ENCODE measurements around the gene SLC7A5. TPM values are rescaled to one million over a fixed set of nuclear protein-coding genes. Genes with fewer than 3 reads are reported as not detected.

The SLC7A5 gene
- total RNA-seq, 1 donor from 2014 or later, result 22.8 TPM

- intact Hi-C loops (cut with DNase I), result no loop called here
- TF ChIP-seq CTCF (IDR thresholded peaks at IDR 0.05) (no peak), POLR2A (IDR thresholded peaks at IDR 0.05) (no peak), POLR2AphosphoS5 (IDR thresholded peaks at IDR 0.05; ENCODE audit: insufficient read depth in 1 of 2, low read depth in 1 of 2) (no peak)
- Histone ChIP-seq H3K4me1 (peaks cover 62% of the 10 kb centered on the region), H3K36me3 (no peaks in the 10 kb centered on the region), H3K4me3 (no peak overlapping the region), H3K27me3 (no peaks in the 10 kb centered on the region), H3K27ac (no peak overlapping the region), H3K9me3 (no peaks in the 10 kb centered on the region)
- no peak for DNase-seq (ENCODE audit: extremely low spot score in 2 of 2)
Measured at GRCh38 chr16:87856791-87857228, 12.5 kb downstream of the SLC7A5 start.

- TF ChIP-seq POLR2A (IDR thresholded peaks at IDR 0.05), result peak in 1 of 2 donors; percentile 23
- TF ChIP-seq CTCF (IDR thresholded peaks at IDR 0.05), result no peak
- TF ChIP-seq POLR2AphosphoS5 (IDR thresholded peaks at IDR 0.05; ENCODE audit: insufficient read depth in 1 of 2, low read depth in 1 of 2), result peak in 1 of 2 donors; percentile 66
- no peaks in the 10 kb centered on the region for H3K27me3 ChIP-seq
- DNase-seq (ENCODE audit: extremely low spot score in 2 of 2), result no peak
- intact Hi-C loops (cut with DNase I), result no loop called here
- H3K4me1 ChIP-seq, result peaks cover 62% of the 10 kb centered on the region
- H3K4me3 ChIP-seq, result no peak overlapping the region
- no peaks in the 10 kb centered on the region for H3K9me3 ChIP-seq
- peak overlapping the region; percentile 60 for H3K27ac ChIP-seq
- H3K36me3 ChIP-seq, result no peaks in the 10 kb centered on the region
Measured at GRCh38 chr16:87855852-87856715, 13.2 kb downstream of the SLC7A5 start.

- intact Hi-C loops (cut with DNase I), result no loop called here
- DNase-seq (ENCODE audit: extremely low spot score in 2 of 2), result no peak
- H3K9me3 ChIP-seq, result no peaks in the 10 kb centered on the region
- H3K36me3 ChIP-seq, result no peaks in the 10 kb centered on the region
- TF ChIP-seq POLR2A (IDR thresholded peaks at IDR 0.05), result no peak
- no peak for TF ChIP-seq CTCF (IDR thresholded peaks at IDR 0.05)
- no peak for TF ChIP-seq POLR2AphosphoS5 (IDR thresholded peaks at IDR 0.05; ENCODE audit: insufficient read depth in 1 of 2, low read depth in 1 of 2)
- peaks cover 60% of the 10 kb centered on the region for H3K4me1 ChIP-seq
- H3K27ac ChIP-seq, result no peak overlapping the region
- no peaks in the 10 kb centered on the region for H3K27me3 ChIP-seq
- no peak overlapping the region for H3K4me3 ChIP-seq
Measured at GRCh38 chr16:87854907-87855683, 14.2 kb downstream of the SLC7A5 start.

GRCh38 chr16:87854053-87854906 is 15.0 kb downstream of the SLC7A5 start:
- TF ChIP-seq POLR2AphosphoS5 (IDR thresholded peaks at IDR 0.05; ENCODE audit: insufficient read depth in 1 of 2, low read depth in 1 of 2) (no peak), POLR2A (IDR thresholded peaks at IDR 0.05) (no peak), CTCF (IDR thresholded peaks at IDR 0.05) (no peak)
- Histone ChIP-seq H3K27ac (peak overlapping the region; percentile 52), H3K36me3 (no peaks in the 10 kb centered on the region), H3K4me3 (peak overlapping the region; percentile 21 to 36), H3K4me1 (peaks cover 65% of the 10 kb centered on the region), H3K27me3 (no peaks in the 10 kb centered on the region), H3K9me3 (no peaks in the 10 kb centered on the region)
- no peak for DNase-seq (ENCODE audit: extremely low spot score in 2 of 2)
- intact Hi-C loops (cut with DNase I), result no loop called here
